Heart right ventricle (tissue), 16 donors: ENCODE results near the gene RALGAPA2. TPM values are rescaled to one million over a fixed set of nuclear protein-coding genes. Genes with fewer than 3 reads are reported as not detected.

Experiments used
- ATAC-seq, 8 donors: fragments of 200-7000 bp; cut with Tn5 transposase; one replicate each; pipeline ENCODE4 v1.9.1; 2020; ENCODE audit warnings: mild to moderate bottlenecking in 8 of 8, moderate library complexity in 8 of 8, moderate number of reproducible peaks in 1 of 8
- DNase-seq, 2 donors: peaks; one replicate each; pipeline ENCODE4 v3.0.0-alpha.2; 2020
- H3K27ac ChIP-seq, 10 donors: fragments of 200-600 bp; sonication (generic) in 2 of 10; one replicate each; pipeline versions ENCODE4 v1.5.0 to v1.8.0; 2020 to 2022; ENCODE audit warnings: mild to moderate bottlenecking in 3 of 10
- H3K27me3 ChIP-seq, 7 donors: fragments of 200-600 bp; one replicate each; pipeline ENCODE4 v1.8.0; 2021 to 2022; ENCODE audit warnings: mild to moderate bottlenecking in 2 of 7
- H3K36me3 ChIP-seq, 9 donors: fragments of 200-600 bp; sonication (generic) in 1 of 9; one replicate each; pipeline versions ENCODE4 v1.5.0 to v1.8.0; 2020 to 2022; ENCODE audit warnings: mild to moderate bottlenecking in 2 of 9
- H3K4me1 ChIP-seq, 9 donors: fragments of 200-600 bp; sonication (generic) in 1 of 9; one replicate each; pipeline versions ENCODE4 v1.5.0 to v1.8.0; 2020 to 2022; ENCODE audit warnings: mild to moderate bottlenecking in 4 of 9
- H3K4me3 ChIP-seq, 10 donors: fragments of 200-600 bp; sonication (generic) in 2 of 10; one replicate each; pipeline versions ENCODE4 v1.5.0 to v1.8.0; 2020 to 2022; ENCODE audit warnings: mild to moderate bottlenecking in 7 of 10, moderate library complexity in 2 of 10
- H3K9me3 ChIP-seq, 11 donors: fragments of 200-600 bp in 10 of 11; sonication (generic) in 2 of 11; one replicate each; pipeline versions ENCODE4 v1.5.0 to v1.8.0; 2013 to 2022; ENCODE audit warnings: mild to moderate bottlenecking in 2 of 11, control low read depth in 1 of 11, moderate library complexity in 1 of 11
- WGBS, 2 donors: extraction: QIAGEN DNeasy Blood & Tissue Kit; methylation state at CpG; one replicate each; pipeline ENCODE4 v1.1.7; 2013; ENCODE audit warnings: inconsistent platforms in 1 of 2; 5-methylcytosine and 5-hydroxymethylcytosine counted together
- intact Hi-C, 10 donors: fragments of 100-400 bp; cut with DNase I; formaldehyde crosslinking; loops; one replicate each; pipeline versions ENCODE4 v1.11.1 to v1.14.2; 2022
- polyA plus RNA-seq, 2 donors: library from polyadenylated mRNA; stranded (reverse); fragments of 200-250 nt; gene quantifications; one replicate each; pipeline ENCODE4 v1.2.3, GENCODE V29; 2013
- total RNA-seq, 10 donors: library from RNA; stranded (reverse); fragmentation: NEBNext Ultra II Directional in 3 of 10; extraction: Animal tissue kit (Norgen Biotek cat#: 25700) in 3 of 10; gene quantifications; one replicate each; pipeline versions ENCODE4 v1.2.1 to v1.2.4, GENCODE V29; 2021 to 2023
- TF ChIP-seq, protein P1 (sequence below), 9 donors: fragments of 200-600 bp; sonication (generic) in 2 of 9; IDR thresholded peaks; one replicate each; pipeline versions ENCODE4 v1.5.0 to v1.8.0; 2021 to 2022; ENCODE audit warnings: antibody characterized with exemption in 9 of 9, mild to moderate bottlenecking in 5 of 9, moderate library complexity in 1 of 9
- donor health status: Arrhythmogenic right ventricular cardiomyopathy.
- donor health status: ischemic (EF 13 %, LVEDD 7.1; RV severe dilation, severe dysfunction).
- donor health status: healthy with polysubstance abuse.
- donor health status: DM: no; HTN: yes; CAD: no.
- donor health status: DM: no; HTN: no; CAD: no.
- donor health status: ischemic (EF 25% LVEDD 6.9; RV normal size, moderate dysfunction).
- donor health status: ischemic (EF 25% LVEDD 5.7; RV mildly dilated, moderate dysfunction).
- donor health status: healthy.
- donor health status: DM: yes; HTN: yes; CAD: no.
- donor health status: Ischemic cardiomyopathy.
- donor health status: ischemic (EF 35%, LVEDD 5.7; RV mildly dilated, moderate dysfunction).
- donor health status: nonischemic (EF 11% LVEDD 7.7; RV severe dilation, severe dysfunction).
- donor health status: DM: yes; HTN: yes; CAD: no.
- donor health status: PGD.
- donor health status: ischemic (EF 29% LVEDD 5.4; RV normal size, mild dysfunction).
- donor health status: nonischemic (EF 23%, LVEDD 6.1; RV moderate dilation, normal function).

The RALGAPA2 gene
- total and polyA plus RNA-seq, 12 donors = 4.1 to 26.8 (median 18.2) TPM

DNA sequence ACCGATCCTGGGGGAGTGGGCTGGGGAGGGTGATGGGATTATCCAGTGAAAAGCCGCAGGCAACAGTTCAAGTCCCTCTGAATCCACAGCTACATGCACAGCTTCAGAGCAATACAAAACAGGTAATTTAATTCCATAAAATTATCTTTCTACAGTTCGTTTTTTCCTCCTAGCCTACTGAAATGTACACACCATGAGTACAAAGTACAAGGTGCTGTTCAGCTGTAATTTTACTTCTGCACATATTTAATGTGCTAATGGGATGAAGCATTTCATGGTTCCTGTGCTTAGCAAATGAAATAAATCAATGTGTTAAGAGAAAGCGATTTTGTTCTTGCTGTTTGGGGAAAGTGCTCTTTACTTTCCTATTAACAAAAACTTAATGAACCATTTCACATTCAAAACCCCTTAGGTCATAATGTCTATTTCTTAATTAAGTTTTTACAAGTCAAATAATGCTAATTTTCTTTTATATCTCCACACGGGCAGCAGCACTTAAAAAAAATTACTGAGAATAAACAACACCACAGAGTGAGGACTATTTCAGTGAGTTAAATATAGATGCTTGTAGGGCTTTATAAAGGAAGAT, 272.7 kb downstream of the RALGAPA2 start:
- TF ChIP-seq, protein P1, sequence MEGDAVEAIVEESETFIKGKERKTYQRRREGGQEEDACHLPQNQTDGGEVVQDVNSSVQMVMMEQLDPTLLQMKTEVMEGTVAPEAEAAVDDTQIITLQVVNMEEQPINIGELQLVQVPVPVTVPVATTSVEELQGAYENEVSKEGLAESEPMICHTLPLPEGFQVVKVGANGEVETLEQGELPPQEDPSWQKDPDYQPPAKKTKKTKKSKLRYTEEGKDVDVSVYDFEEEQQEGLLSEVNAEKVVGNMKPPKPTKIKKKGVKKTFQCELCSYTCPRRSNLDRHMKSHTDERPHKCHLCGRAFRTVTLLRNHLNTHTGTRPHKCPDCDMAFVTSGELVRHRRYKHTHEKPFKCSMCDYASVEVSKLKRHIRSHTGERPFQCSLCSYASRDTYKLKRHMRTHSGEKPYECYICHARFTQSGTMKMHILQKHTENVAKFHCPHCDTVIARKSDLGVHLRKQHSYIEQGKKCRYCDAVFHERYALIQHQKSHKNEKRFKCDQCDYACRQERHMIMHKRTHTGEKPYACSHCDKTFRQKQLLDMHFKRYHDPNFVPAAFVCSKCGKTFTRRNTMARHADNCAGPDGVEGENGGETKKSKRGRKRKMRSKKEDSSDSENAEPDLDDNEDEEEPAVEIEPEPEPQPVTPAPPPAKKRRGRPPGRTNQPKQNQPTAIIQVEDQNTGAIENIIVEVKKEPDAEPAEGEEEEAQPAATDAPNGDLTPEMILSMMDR (IDR thresholded peaks at IDR 0.05) = no peak
- no peak for ATAC-seq
- H3K4me3 ChIP-seq = no peak overlapping the region
- H3K9me3 ChIP-seq = no peaks in the 10 kb centered on the region
- no peaks in the 10 kb centered on the region for H3K27me3 ChIP-seq
- peaks cover 0 to 22% (median 7%) of the 10 kb centered on the region in 9 donors for H3K4me1 ChIP-seq
- peaks cover 0 to 41% (median 0%) of the 10 kb centered on the region in 9 donors for H3K36me3 ChIP-seq
- WGBS, 2 donors = 88 to 90% methylated on average over 5 of the region's 5 CpGs
- DNase-seq = no peak
- no peak overlapping the region for H3K27ac ChIP-seq
- intact Hi-C loops = loop anchor here in 1 of 10 donors (5.0 kb wide), 1 partner anchor 63 kb away; no protein-coding TSS in a partner anchor

DNA sequence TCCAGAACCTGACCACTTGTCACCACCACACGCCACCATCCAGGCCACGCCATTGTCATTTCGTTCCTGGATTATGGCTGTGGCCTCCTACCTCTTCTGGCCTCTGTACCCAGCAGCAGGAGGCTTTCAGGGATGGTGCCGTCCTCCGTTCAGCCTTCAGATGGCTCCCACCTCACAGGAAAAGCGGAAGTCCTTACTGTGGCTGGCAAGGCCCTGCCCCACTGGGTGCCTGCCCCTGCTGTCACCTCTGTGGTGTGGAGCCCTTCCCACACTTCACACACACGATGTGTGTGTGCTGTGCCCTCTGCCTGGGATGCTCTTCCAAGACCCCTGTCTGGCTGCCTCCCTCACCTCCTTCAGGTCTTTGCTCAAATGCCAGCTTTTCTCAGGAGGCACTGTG, 275.1 kb downstream of the RALGAPA2 start:
- Histone ChIP-seq H3K4me3 (no peak overlapping the region), H3K27ac (no peak overlapping the region), H3K9me3 (no peaks in the 10 kb centered on the region), H3K4me1 (peaks cover 0 to 22% (median 7%) of the 10 kb centered on the region in 9 donors), H3K27me3 (no peaks in the 10 kb centered on the region), H3K36me3 (peaks cover 0 to 48% (median 0%) of the 10 kb centered on the region in 9 donors)
- ATAC-seq (peak in 1 of 8 donors; percentile 25), DNase-seq (no peak)
- intact Hi-C loops = loop anchor here in 1 of 10 donors (5.0 kb wide), 1 partner anchor 65 kb away; no protein-coding TSS in a partner anchor
- 95% methylated on average over 7 of the region's 7 CpGs for WGBS, 2 donors
- TF ChIP-seq, protein P1 (IDR thresholded peaks at IDR 0.05) = no peak

DNA sequence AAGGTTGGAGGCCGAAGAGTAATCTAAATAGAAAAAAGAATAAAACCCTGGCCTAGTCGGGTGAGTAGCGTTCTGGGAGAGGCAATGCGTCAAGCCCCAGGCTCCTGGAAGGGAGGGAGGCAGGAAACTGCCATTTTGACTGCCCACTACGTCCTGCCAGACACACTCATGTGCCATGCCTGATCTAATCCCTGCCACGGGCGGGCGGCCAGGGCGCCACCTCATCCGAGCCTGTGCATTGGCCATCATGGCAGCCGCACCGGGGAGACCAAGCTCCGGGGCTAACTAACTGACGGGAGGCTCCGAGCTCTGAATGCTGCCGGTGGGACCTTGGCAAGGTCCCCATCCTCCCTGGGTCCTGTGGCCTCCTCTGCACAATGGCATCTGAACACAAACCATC, 275.8 kb downstream of the RALGAPA2 start:
- TF ChIP-seq, protein P1 (IDR thresholded peaks at IDR 0.05) = no peak
- DNase-seq (no peak), ATAC-seq (no peak)
- Histone ChIP-seq H3K4me1 (peaks cover 0 to 17% (median 7%) of the 10 kb centered on the region in 9 donors), H3K27me3 (no peaks in the 10 kb centered on the region), H3K9me3 (no peaks in the 10 kb centered on the region), H3K27ac (no peak overlapping the region), H3K4me3 (no peak overlapping the region), H3K36me3 (peaks cover 0 to 48% (median 0%) of the 10 kb centered on the region in 9 donors)
- intact Hi-C loops = loop anchor here in 1 of 10 donors (5.0 kb wide), 1 partner anchor 66 kb away; no protein-coding TSS in a partner anchor
- 97 to 98% methylated on average over 16 of the region's 16 CpGs for WGBS, 2 donors

DNA sequence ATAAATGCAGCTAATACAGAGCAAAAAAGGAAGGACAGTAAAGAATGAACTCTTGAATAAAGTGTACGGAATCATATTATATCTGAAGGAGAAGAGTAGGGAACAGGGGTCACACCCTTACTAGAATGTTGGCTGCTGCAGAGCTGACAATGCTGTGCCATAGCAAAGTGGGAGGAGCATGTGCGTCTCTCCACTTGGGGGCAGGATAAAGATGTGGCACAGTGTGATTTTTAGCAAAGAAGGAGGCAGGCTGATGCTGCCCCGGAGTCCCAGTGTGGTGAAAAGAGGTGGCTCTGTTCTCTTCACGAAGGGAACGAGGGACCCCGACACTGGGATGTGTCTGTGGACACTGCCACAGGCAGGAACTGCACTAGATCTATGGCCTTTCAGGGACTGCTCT, 277.0 kb downstream of the RALGAPA2 start:
- peaks cover 0 to 48% (median 0%) of the 10 kb centered on the region in 9 donors for H3K36me3 ChIP-seq
- intact Hi-C loops = loop anchor here in 1 of 10 donors (5.0 kb wide), 1 partner anchor 67 kb away; no protein-coding TSS in a partner anchor
- DNase-seq (no peak), ATAC-seq (peak in 2 of 8 donors; percentile 51 to 61)
- H3K4me3 ChIP-seq = no peak overlapping the region
- no peaks in the 10 kb centered on the region for H3K9me3 ChIP-seq
- H3K4me1 ChIP-seq = peaks cover 0 to 5% (median 0%) of the 10 kb centered on the region in 9 donors
- H3K27ac ChIP-seq = no peak overlapping the region
- WGBS, 2 donors = 83 to 84% methylated on average over 6 of the region's 6 CpGs
- TF ChIP-seq, protein P1 (IDR thresholded peaks at IDR 0.05) = peak in 2 of 9 donors; percentile 16 to 19
- H3K27me3 ChIP-seq = no peaks in the 10 kb centered on the region
